Omental fat pad (tissue), 4 donors: ENCODE measurements around the gene PFKFB4. TPM values are rescaled to one million over a fixed set of nuclear protein-coding genes. Genes with fewer than 3 reads are reported as not detected.

Experiments
- ATAC-seq: fragments of 150-250 bp; one replicate; pipeline ENCODE4 v1.9.1; 2016; ENCODE audit warnings: mild to moderate bottlenecking, moderate library complexity; ENCODE audit not compliant: low FRiP score
- DNase-seq: peaks from one replicate; pipeline ENCODE4 v3.0.0-alpha.2; 2019; ENCODE audit warnings: low spot score
- total RNA-seq, 4 donors: library from RNA; depleted of rRNA; stranded (reverse); fragments of >200 nt; gene quantifications; one replicate each; pipeline ENCODE4 v1.1.0, GENCODE V29; 2016
- TF ChIP-seq, protein P1 (sequence below), 3 donors: fragments of 450-650 bp; IDR thresholded peaks; one replicate each; pipeline ENCODE4 v1.5.1; 2016 to 2017; ENCODE audit warnings: antibody characterized with exemption in 3 of 3, mild to moderate bottlenecking in 3 of 3, moderate library complexity in 2 of 3

The PFKFB4 gene
- total RNA-seq, 4 donors from 2014 or later = 1.9 to 16.2 (median 3.2) TPM

GRCh38 chr3:48593337-48593736 lies 36.7 kb upstream of the PFKFB4 start:
- no peak for DNase-seq
- TF ChIP-seq, protein P1, sequence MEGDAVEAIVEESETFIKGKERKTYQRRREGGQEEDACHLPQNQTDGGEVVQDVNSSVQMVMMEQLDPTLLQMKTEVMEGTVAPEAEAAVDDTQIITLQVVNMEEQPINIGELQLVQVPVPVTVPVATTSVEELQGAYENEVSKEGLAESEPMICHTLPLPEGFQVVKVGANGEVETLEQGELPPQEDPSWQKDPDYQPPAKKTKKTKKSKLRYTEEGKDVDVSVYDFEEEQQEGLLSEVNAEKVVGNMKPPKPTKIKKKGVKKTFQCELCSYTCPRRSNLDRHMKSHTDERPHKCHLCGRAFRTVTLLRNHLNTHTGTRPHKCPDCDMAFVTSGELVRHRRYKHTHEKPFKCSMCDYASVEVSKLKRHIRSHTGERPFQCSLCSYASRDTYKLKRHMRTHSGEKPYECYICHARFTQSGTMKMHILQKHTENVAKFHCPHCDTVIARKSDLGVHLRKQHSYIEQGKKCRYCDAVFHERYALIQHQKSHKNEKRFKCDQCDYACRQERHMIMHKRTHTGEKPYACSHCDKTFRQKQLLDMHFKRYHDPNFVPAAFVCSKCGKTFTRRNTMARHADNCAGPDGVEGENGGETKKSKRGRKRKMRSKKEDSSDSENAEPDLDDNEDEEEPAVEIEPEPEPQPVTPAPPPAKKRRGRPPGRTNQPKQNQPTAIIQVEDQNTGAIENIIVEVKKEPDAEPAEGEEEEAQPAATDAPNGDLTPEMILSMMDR (IDR thresholded peaks at IDR 0.05) = no peak
- no peak for ATAC-seq

GRCh38 chr3:48592519-48593087 lies 36.0 kb upstream of the PFKFB4 start:
- TF ChIP-seq, protein P1 (IDR thresholded peaks at IDR 0.05) = no peak
- DNase-seq = no peak
- ATAC-seq = no peak

- TF ChIP-seq, protein P1 (IDR thresholded peaks at IDR 0.05) = no peak
- no peak for DNase-seq
- no peak for ATAC-seq
These were observed 35.4 kb upstream of the PFKFB4 start for GRCh38 chr3:48591886-48592518.

DNA sequence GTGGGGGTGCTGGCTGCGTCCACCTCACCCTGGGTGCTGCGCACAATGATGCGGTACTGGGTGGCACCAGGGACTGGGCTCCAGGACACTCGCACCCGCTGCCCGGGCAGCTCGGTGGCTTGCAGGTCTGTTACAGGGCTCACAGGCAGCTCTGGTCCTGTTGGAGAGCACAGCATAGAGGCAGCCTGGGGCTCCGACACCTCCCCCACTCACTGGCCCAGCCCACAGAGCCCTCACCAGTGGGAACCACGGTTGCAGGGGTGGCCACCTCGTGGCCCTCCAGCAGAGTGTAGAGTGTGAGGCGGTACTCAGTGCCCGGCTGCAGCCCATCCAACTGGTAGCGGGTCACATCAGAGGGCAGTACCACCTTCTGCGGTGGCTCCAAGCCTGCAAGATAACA lies 34.8 kb upstream of the PFKFB4 start:
- DNase-seq = no peak
- TF ChIP-seq, protein P1 (IDR thresholded peaks at IDR 0.05) = no peak
- no peak for ATAC-seq

GRCh38 chr3:48588230-48588629 lies 31.6 kb upstream of the PFKFB4 start:
- TF ChIP-seq, protein P1 (IDR thresholded peaks at IDR 0.05) = no peak
- no peak for DNase-seq
- ATAC-seq = no peak

DNA sequence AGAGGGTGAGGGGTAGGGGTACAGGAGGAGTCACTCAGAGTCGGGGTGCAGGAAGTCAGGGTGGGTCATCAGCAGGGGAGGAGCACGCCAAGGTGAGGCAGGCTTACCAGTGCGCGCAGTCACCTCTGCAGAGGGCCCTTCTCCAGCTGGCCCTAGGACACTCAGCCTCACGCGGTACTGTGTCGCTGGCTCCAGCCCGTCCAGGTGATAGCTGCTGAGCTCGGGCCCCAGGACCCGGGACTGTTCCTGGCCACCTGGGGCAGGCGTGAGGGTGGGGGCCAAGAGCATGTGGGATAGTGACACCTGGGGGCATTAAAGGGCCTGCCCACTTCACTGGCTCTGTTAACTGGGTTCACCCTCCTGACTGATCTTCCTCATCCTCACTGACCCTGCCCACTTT lies 31.1 kb upstream of the PFKFB4 start:
- ATAC-seq (no peak), DNase-seq (no peak)
- TF ChIP-seq, protein P1 (IDR thresholded peaks at IDR 0.05) = no peak

GRCh38 chr3:48585411-48585810 lies 28.8 kb upstream of the PFKFB4 start:
- DNase-seq (no peak), ATAC-seq (no peak)
- TF ChIP-seq, protein P1 (IDR thresholded peaks at IDR 0.05) = no peak
